Prostate gland (tissue), 2 donors: Measurements from ENCODE around the gene SYNC. TPM values are rescaled to one million over a fixed set of nuclear protein-coding genes. Genes with fewer than 3 reads are reported as not detected.
"Not testable (repeated sequence)": the region's sequence is repeated elsewhere in the genome, so short reads cannot be mapped to it uniquely, and the experiment has no call there.

Experiments used
- DNase-seq: peaks from one replicate; pipeline ENCODE4 v3.0.0-alpha.2; 2019; ENCODE audit warnings: low spot score
- H3K27ac ChIP-seq, 2 donors: fragments of 200-600 bp; sonication (generic); 2 replicates each; pipeline ENCODE4 v1.5.1; 2017 to 2019
- H3K27me3 ChIP-seq: fragments of 200-600 bp; sonication (generic); replicated peaks from 2 replicates; pipeline ENCODE4 v1.5.1; 2019; ENCODE audit not compliant: insufficient read depth
- H3K36me3 ChIP-seq, 2 donors: fragments of 200-600 bp; sonication (generic); 1 replicate in 1 of 2; 2 replicates in 1 of 2; pipeline versions ENCODE4 v1.5.1 to v1.8.1; 2017 to 2019
- H3K4me1 ChIP-seq: fragments of 200-600 bp; sonication (generic); replicated peaks from 2 replicates; pipeline ENCODE4 v1.5.1; 2019
- H3K4me3 ChIP-seq, 2 donors: fragments of 200-600 bp; sonication (generic); 2 replicates each; pipeline ENCODE4 v1.5.1; 2017 to 2019
- H3K9me3 ChIP-seq: fragments of 200-600 bp; sonication (generic); 2 replicates; pipeline ENCODE4 v1.5.1; 2017
- POLR2A ChIP-seq: fragments of 450-650 bp; IDR thresholded peaks from one replicate; pipeline ENCODE4 v1.6.1; 2016; ENCODE audit warnings: antibody characterized with exemption, mild to moderate bottlenecking
- POLR2AphosphoS5 ChIP-seq: sonication (generic); formaldehyde crosslinking; IDR thresholded peaks from one replicate; pipeline ENCODE4 v1.6.1; 2017; ENCODE audit warnings: antibody characterized with exemption
- WGBS: methylation state at CpG from one replicate; pipeline ENCODE4 v1.1.5; 2018; 5-methylcytosine and 5-hydroxymethylcytosine counted together
- intact Hi-C: fragments of 100-400 bp; cut with DNase I; formaldehyde crosslinking; loops from one replicate; pipeline ENCODE4 v1.14.2; 2022
- total RNA-seq, 2 donors: library from RNA; depleted of rRNA; stranded (reverse); fragments of >200 nt; gene quantifications; one replicate each; pipeline ENCODE4 v1.1.0, GENCODE V29; 2016
- TF ChIP-seq, protein P1 (sequence below), 4 experiments: fragments of 200-600 bp in 2 of 4; fragments of 450-650 bp in 2 of 4; sonication (generic) in 2 of 4; IDR thresholded peaks; 1 replicate in 3 of 4; 2 replicates in 1 of 4; pipeline ENCODE4 v1.5.1; 2016 to 2019; ENCODE audit warnings: antibody characterized with exemption in 4 of 4, mild to moderate bottlenecking in 2 of 4, moderate library complexity in 2 of 4

SYNC gene
- total RNA-seq, 2 donors from 2014 or later = 7.9 to 18.2 TPM

- no peak for TF ChIP-seq POLR2A
- TF ChIP-seq, protein P1, sequence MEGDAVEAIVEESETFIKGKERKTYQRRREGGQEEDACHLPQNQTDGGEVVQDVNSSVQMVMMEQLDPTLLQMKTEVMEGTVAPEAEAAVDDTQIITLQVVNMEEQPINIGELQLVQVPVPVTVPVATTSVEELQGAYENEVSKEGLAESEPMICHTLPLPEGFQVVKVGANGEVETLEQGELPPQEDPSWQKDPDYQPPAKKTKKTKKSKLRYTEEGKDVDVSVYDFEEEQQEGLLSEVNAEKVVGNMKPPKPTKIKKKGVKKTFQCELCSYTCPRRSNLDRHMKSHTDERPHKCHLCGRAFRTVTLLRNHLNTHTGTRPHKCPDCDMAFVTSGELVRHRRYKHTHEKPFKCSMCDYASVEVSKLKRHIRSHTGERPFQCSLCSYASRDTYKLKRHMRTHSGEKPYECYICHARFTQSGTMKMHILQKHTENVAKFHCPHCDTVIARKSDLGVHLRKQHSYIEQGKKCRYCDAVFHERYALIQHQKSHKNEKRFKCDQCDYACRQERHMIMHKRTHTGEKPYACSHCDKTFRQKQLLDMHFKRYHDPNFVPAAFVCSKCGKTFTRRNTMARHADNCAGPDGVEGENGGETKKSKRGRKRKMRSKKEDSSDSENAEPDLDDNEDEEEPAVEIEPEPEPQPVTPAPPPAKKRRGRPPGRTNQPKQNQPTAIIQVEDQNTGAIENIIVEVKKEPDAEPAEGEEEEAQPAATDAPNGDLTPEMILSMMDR (IDR thresholded peaks at IDR 0.05) = no peak
- no peak for TF ChIP-seq POLR2AphosphoS5
- WGBS = 81% methylated on average over 4 of the region's 4 CpGs
- H3K4me3 ChIP-seq = no peak overlapping the region
- no peak overlapping the region for H3K27ac ChIP-seq
- H3K36me3 ChIP-seq = no peaks in the 10 kb centered on the region
- no peaks in the 10 kb centered on the region for H3K9me3 ChIP-seq
- no peaks in the 10 kb centered on the region for H3K27me3 ChIP-seq
- intact Hi-C loops = no loop called here
- no peaks in the 10 kb centered on the region for H3K4me1 ChIP-seq
- no peak for DNase-seq
These were observed 58.1 kb downstream of the SYNC start for GRCh38 chr1:32644426-32644825.

- WGBS = 73% methylated on average over 8 of the region's 8 CpGs
- H3K27ac ChIP-seq, H3K9me3 ChIP-seq: not testable (repeated sequence)
These were observed 60.2 kb downstream of the SYNC start for GRCh38 chr1:32642292-32642827.

DNA sequence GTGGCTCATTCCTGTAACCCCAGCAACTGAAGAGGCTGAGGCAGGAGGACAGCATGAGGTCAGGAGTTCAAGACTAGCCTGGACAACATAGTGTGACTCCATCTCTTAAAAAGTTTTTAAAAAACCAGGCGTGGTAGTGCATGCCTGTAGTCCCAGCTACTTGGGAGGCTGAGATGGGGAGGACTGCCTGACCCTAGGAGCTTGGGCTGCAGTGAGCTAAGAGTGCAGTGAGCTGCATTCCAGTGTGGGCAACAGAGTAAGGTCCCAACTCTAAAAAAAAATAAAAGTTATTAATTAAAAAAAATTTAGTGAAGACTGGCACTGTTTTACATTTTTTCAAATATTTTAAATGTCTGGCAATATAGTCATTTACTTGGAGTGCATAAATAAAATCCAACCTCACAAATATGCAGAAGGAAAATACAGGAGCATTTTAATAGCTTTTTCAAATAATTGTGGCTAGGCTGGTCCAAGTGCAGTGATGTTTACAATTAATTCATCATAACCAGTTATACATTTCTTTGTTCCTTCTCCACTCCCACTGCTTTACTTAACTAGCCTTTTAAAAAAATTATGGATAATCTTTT, 63.0 kb downstream of the SYNC start:
- H3K27me3 ChIP-seq = no peaks in the 10 kb centered on the region
- H3K36me3 ChIP-seq = no peaks in the 10 kb centered on the region
- no peaks in the 10 kb centered on the region for H3K9me3 ChIP-seq
- WGBS = 100% methylated on average over 1 of the region's 1 CpG
- no peaks in the 10 kb centered on the region for H3K4me1 ChIP-seq
- no peak overlapping the region for H3K27ac ChIP-seq
- TF ChIP-seq POLR2A (no peak), POLR2AphosphoS5 (no peak)
- TF ChIP-seq, protein P1 (IDR thresholded peaks at IDR 0.05) = no peak
- no peak for DNase-seq
- intact Hi-C loops = no loop called here
- no peak overlapping the region for H3K4me3 ChIP-seq

More at GRCh38 chr1:32642292-32642827, 60.2 kb downstream of the SYNC start:
- intact Hi-C loops, H3K36me3 ChIP-seq, H3K4me3 ChIP-seq, H3K27me3 ChIP-seq, H3K4me1 ChIP-seq, DNase-seq: not testable (repeated sequence)

GRCh38 chr1:32636914-32637645, 65.5 kb downstream of the SYNC start:
- Histone ChIP-seq H3K9me3 (no peaks in the 10 kb centered on the region), H3K4me1 (no peaks in the 10 kb centered on the region), H3K4me3 (no peak overlapping the region), H3K27ac (no peak overlapping the region), H3K27me3 (no peaks in the 10 kb centered on the region), H3K36me3 (no peaks in the 10 kb centered on the region)
- DNase-seq = no peak
- intact Hi-C loops = no loop called here
- TF ChIP-seq POLR2A (no peak), POLR2AphosphoS5 (no peak)
- TF ChIP-seq, protein P1 (IDR thresholded peaks at IDR 0.05) = no peak
- 70% methylated on average over 16 of the region's 16 CpGs for WGBS

GRCh38 chr1:32635508-32636277, 66.9 kb downstream of the SYNC start:
- 82% methylated on average over 8 of the region's 8 CpGs for WGBS
- no peaks in the 10 kb centered on the region for H3K27me3 ChIP-seq
- DNase-seq = no peak
- H3K27ac ChIP-seq = no peak overlapping the region
- TF ChIP-seq POLR2AphosphoS5 (no peak), POLR2A (no peak)
- TF ChIP-seq, protein P1 (IDR thresholded peaks at IDR 0.05) = no peak
- intact Hi-C loops = no loop called here
- no peaks in the 10 kb centered on the region for H3K4me1 ChIP-seq
- no peaks in the 10 kb centered on the region for H3K9me3 ChIP-seq
- no peaks in the 10 kb centered on the region for H3K36me3 ChIP-seq
- H3K4me3 ChIP-seq = no peak overlapping the region
